HCT116 (cell line): ENCODE data around the gene SAMD4A. TPM values are rescaled to one million over a fixed set of nuclear protein-coding genes. Genes with fewer than 3 reads are reported as not detected.

Source experiments
- ATAC-seq: fragments of 200-7000 bp; cut with Tn5 transposase; 2 replicates; pipeline ENCODE4 v1.9.1; 2020; ENCODE audit warnings: mild to moderate bottlenecking, moderate library complexity
- BruUV-seq: library from RNA; stranded (reverse); fragments of 400-500 nt; replicated peaks from 2 replicates; lab custom pipeline; 2021; lab: Mats Ljungman, UMichigan
- CTCF ChIA-PET: fragments of 300-600 bp; sonication (Branson Sonifier 250); formaldehyde crosslinking; loops from one replicate; lab custom pipeline; 2021; ENCODE audit warnings: antibody characterized with exemption; lab: Charles Lee
- POLR2A ChIA-PET: fragments of 300-600, 350-600 bp; sonication (Branson Sonifier 250); formaldehyde crosslinking; loops from one replicate; lab custom pipeline; 2021; ENCODE audit warnings: antibody characterized with exemption; lab: Charles Lee
- RAD21 ChIA-PET, 2 experiments: fragments of 300-600 bp; sonication (Branson Sonifier 250); formaldehyde crosslinking; loops; one replicate each; lab custom pipeline; 2023; ENCODE audit warnings: low total read pairs in 2 of 2; ENCODE audit not compliant: uncharacterized antibody in 2 of 2, unreplicated experiment in 2 of 2, low non-redundant PET in 1 of 2; lab: Charles Lee
- DNase-seq: peaks from one replicate; pipeline ENCODE4 v3.0.0-alpha.2; 2010; ENCODE audit warnings: low read depth, low spot score
- H2AFZ ChIP-seq: fragments of 200-600 bp; shearing (Covaris generic), sonication (generic); 2 replicates; pipeline ENCODE4 v1.6.1; 2017; ENCODE audit warnings: low read depth, mixed run types, mixed read lengths, antibody characterized with exemption, low read length; ENCODE audit not compliant: poor library complexity, severe bottlenecking
- H3K27ac ChIP-seq: 2 replicates; pipeline ENCODE4 v1.5.1; 2012; ENCODE audit warnings: low read depth, low read length
- H3K27me3 ChIP-seq: fragments of 200-600 bp; sonication (generic); 2 replicates; pipeline ENCODE4 v1.6.1; 2016; ENCODE audit warnings: mixed run types, low read length, mixed read lengths; ENCODE audit not compliant: insufficient read depth
- H3K36me3 ChIP-seq, 2 experiments: fragments of 200-500 bp in 1 of 2; fragments of 200-600 bp in 1 of 2; sonication (Bioruptor generic) in 1 of 2; sonication (generic) in 1 of 2; 2 replicates each; pipeline versions ENCODE4 v1.5.1 to v1.6.1; 2014 to 2016; ENCODE audit warnings: low read length in 2 of 2, inconsistent platforms in 1 of 2, mixed read lengths in 1 of 2, mixed run types in 1 of 2; ENCODE audit not compliant: insufficient read depth in 2 of 2, control insufficient read depth in 1 of 2
- H3K4me1 ChIP-seq, 2 experiments: fragments of 200-600 bp in 1 of 2; sonication (generic) in 1 of 2; 2 replicates each; pipeline versions ENCODE4 v1.5.1 to v1.6.1; 2012 to 2017; ENCODE audit warnings: low read length in 2 of 2, inconsistent platforms in 1 of 2, mild to moderate bottlenecking in 1 of 2, mixed read lengths in 1 of 2, mixed run types in 1 of 2, moderate library complexity in 1 of 2; ENCODE audit not compliant: insufficient read depth in 2 of 2, control insufficient read depth in 1 of 2
- H3K4me2 ChIP-seq: fragments of 200-600 bp; sonication (generic); 2 replicates; pipeline ENCODE4 v1.6.1; 2017; ENCODE audit warnings: mixed run types, low read length, mixed read lengths
- H3K4me3 ChIP-seq, 2 experiments: fragments of 200-600 bp in 1 of 2; sonication (generic) in 1 of 2; replicated peaks in 1 of 2; 2 replicates each; pipeline ENCODE4 v1.5.1; 2011 to 2016; ENCODE audit warnings: low read length in 2 of 2, control low read depth in 1 of 2, low read depth in 1 of 2, mild to moderate bottlenecking in 1 of 2, mixed read lengths in 1 of 2, mixed run types in 1 of 2
- H3K79me2 ChIP-seq: fragments of 200-600 bp; sonication (generic); 2 replicates; pipeline ENCODE4 v1.6.1; 2017; ENCODE audit warnings: mild to moderate bottlenecking, mixed run types, low read length, moderate library complexity, mixed read lengths; ENCODE audit not compliant: insufficient read depth
- H3K9ac ChIP-seq: fragments of 200-600 bp; sonication (generic); 2 replicates; pipeline ENCODE4 v1.6.1; 2016; ENCODE audit warnings: low read length, mixed read lengths
- H3K9me2 ChIP-seq: fragments of 200-600 bp; sonication (generic), shearing (Covaris generic); 2 replicates; pipeline ENCODE4 v1.6.1; 2017; ENCODE audit warnings: mixed run types, mild to moderate bottlenecking, moderate library complexity; ENCODE audit not compliant: insufficient read depth
- H3K9me3 ChIP-seq, 2 experiments: fragments of 200-500 bp in 1 of 2; fragments of 200-600 bp in 1 of 2; sonication (Bioruptor generic) in 1 of 2; sonication (generic) in 1 of 2; 2 replicates each; pipeline ENCODE4 v1.6.1; 2014 to 2017; ENCODE audit warnings: low read length in 2 of 2, mixed read lengths in 2 of 2, inconsistent platforms in 1 of 2, low read depth in 1 of 2, mild to moderate bottlenecking in 1 of 2, mixed run types in 1 of 2, moderate library complexity in 1 of 2; ENCODE audit not compliant: control insufficient read depth in 1 of 2, insufficient read depth in 1 of 2
- H4K20me1 ChIP-seq: fragments of 200-600 bp; sonication (generic), shearing (Covaris generic); 2 replicates; pipeline ENCODE4 v1.6.1; 2017; ENCODE audit warnings: mixed run types, mild to moderate bottlenecking, moderate library complexity; ENCODE audit not compliant: insufficient read depth
- ATF3 ChIP-seq: IDR thresholded peaks from 2 replicates; pipeline ENCODE4 v1.6.1; 2012
- CBX3 ChIP-seq: IDR thresholded peaks from 2 replicates; pipeline ENCODE4 v1.6.1; 2012; ENCODE audit warnings: low read depth
- EGR1 ChIP-seq: IDR thresholded peaks from 2 replicates; pipeline ENCODE4 v1.6.1; 2012; ENCODE audit warnings: low read depth
- ELF1 ChIP-seq: IDR thresholded peaks from 2 replicates; pipeline ENCODE4 v1.6.1; 2012; ENCODE audit warnings: low read depth, borderline replicate concordance
- EZH2 ChIP-seq: fragments of 200-600 bp; sonication (generic); IDR thresholded peaks from 2 replicates; pipeline ENCODE4 v1.6.1; 2017; ENCODE audit warnings: antibody characterized with exemption, mixed run types
- FOSL1 ChIP-seq: IDR thresholded peaks from 2 replicates; pipeline ENCODE4 v1.6.1; 2012; ENCODE audit warnings: low read depth
- POLR2AphosphoS5 ChIP-seq: IDR thresholded peaks from 2 replicates; pipeline ENCODE4 v1.6.1; 2011; ENCODE audit warnings: mild to moderate bottlenecking, low read depth, low read length, moderate library complexity
- RAD21 ChIP-seq: IDR thresholded peaks from 2 replicates; pipeline ENCODE4 v1.6.1; 2012; ENCODE audit warnings: low read depth, mild to moderate bottlenecking
- REST ChIP-seq: IDR thresholded peaks from 2 replicates; pipeline ENCODE4 v1.6.1; 2012; ENCODE audit warnings: low read depth
- SIN3A ChIP-seq: IDR thresholded peaks from 2 replicates; pipeline ENCODE4 v1.6.1; 2012; ENCODE audit warnings: low read depth
- SP1 ChIP-seq: IDR thresholded peaks from 2 replicates; pipeline ENCODE4 v1.6.1; 2012; ENCODE audit warnings: low read depth
- SRF ChIP-seq: IDR thresholded peaks from 2 replicates; pipeline ENCODE4 v1.6.1; 2012; ENCODE audit warnings: low read depth
- YY1 ChIP-seq: IDR thresholded peaks from 2 replicates; pipeline ENCODE4 v1.6.1; 2011; ENCODE audit warnings: low read length, low read depth, moderate library complexity, mild to moderate bottlenecking; ENCODE audit not compliant: insufficient replicate concordance; ENCODE audit errors: extremely low read depth
- ZFX ChIP-seq: fragments of 450-650 bp; IDR thresholded peaks from 2 replicates; pipeline ENCODE4 v1.6.1; 2017
- ZNF274 ChIP-seq: fragments of 200-500 bp; sonication (Bioruptor generic); IDR thresholded peaks from 2 replicates; pipeline ENCODE4 v1.6.1; 2014; ENCODE audit warnings: mild to moderate bottlenecking, low read depth, low read length, inconsistent platforms
- intact Hi-C: fragments of 100-400 bp; cut with micrococcal nuclease; formaldehyde crosslinking; loops from 2 replicates; pipeline ENCODE4 v1.10.0; 2022
- total RNA-seq: library from RNA; stranded (reverse); gene quantifications from one replicate; pipeline ENCODE4 v1.2.1, GENCODE V29; 2021; ENCODE audit not compliant: unreplicated experiment

SAMD4A gene
- total RNA-seq, 1 experiment from 2014 or later = 9.0 TPM

GRCh38 chr14:54590481-54590880 lies 23.6 kb downstream of the SAMD4A start:
- 0 out of 2 replicates have a peak, but pooled peaks cover 4% of the 10 kb centered on the region for H3K79me2 ChIP-seq
- H3K4me2 ChIP-seq = no peak overlapping the region
- no peaks in the 10 kb centered on the region; the same call in 1 of the 2 replicates for H3K9me2 ChIP-seq
- DNase-seq (no peak), ATAC-seq (no peak)
- peaks cover 0 to 29% of the 10 kb centered on the region in 2 experiments; a peak in 2 of 4 replicates for H3K4me1 ChIP-seq
- CTCF ChIA-PET = no interaction called here
- intact Hi-C loops = no loop called here
- no peaks in the 10 kb centered on the region for H4K20me1 ChIP-seq
- POLR2A ChIA-PET = no interaction called here
- no peak overlapping the region for H3K9ac ChIP-seq
- no peaks in the 10 kb centered on the region for H3K9me3 ChIP-seq
- H3K27ac ChIP-seq = no peak overlapping the region
- H3K27me3 ChIP-seq = no peaks in the 10 kb centered on the region
- BruUV-seq = no TSS peak
- RAD21 ChIA-PET = no interaction called here
- H2AFZ ChIP-seq = no peak overlapping the region
- TF ChIP-seq SP1 (no peak), EGR1 (no peak), SRF (no peak), REST (no peak), SIN3A (no peak), ZFX (no peak), RAD21 (no peak), ELF1 (no peak), FOSL1 (no peak), YY1 (no peak), EZH2 (no peak), CBX3 (no peak), POLR2AphosphoS5 (no peak), ATF3 (no peak), ZNF274 (no peak)
- no peak overlapping the region for H3K4me3 ChIP-seq
- H3K36me3 ChIP-seq = no peaks in the 10 kb centered on the region
